ENCODE data around the gene UBE3C. TPM values are rescaled to one million over a fixed set of nuclear protein-coding genes. Genes with fewer than 3 reads are reported as not detected.
A peak's percentile ranks its signal among the peaks of the same experiment; 100 is the strongest.

UBE3C gene
- total and polyA plus RNA-seq, 2 of the 13 experiments (the other 11 are each of a cell fraction or from before 2014, with no cell fraction given): 27.0 to 48.2 TPM

DNA sequence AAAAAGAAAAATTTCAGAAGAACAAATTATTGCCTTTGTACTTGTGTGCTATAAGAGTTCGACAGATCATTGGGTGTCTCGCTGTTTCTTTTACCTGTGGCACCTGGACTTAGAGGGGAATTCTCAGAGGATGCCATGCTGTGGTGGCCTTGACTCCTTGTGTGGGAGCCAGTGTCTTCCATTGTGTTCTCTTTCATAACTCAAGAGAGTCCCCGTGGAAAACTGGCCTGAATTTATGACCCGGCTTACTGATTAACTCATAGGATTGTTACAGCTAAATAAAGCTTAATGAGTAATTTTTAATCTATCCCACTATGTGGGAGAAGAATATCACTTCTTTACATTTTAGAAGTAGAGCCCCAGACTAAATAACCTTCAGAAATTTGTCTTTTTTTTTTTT, 54.5 kb downstream of the UBE3C start:
- FAIRE-seq (no peak), ATAC-seq (0 out of 3 replicates have a peak, but pooled peaks have one; percentile 31), DNase-seq (ENCODE audit: low spot score) (peak; percentile 25)
- Histone ChIP-seq H2AFZ (ENCODE audit: low read length) (no peak overlapping the region), H3K9ac (ENCODE audit: insufficient read depth, low read depth, low read length) (no peak overlapping the region), H3K27ac (ENCODE audit: extremely low read length, insufficient read depth, low read length) (no peak overlapping the region), H3K27me3 (ENCODE audit: control insufficient read depth in 1 of 2, insufficient read depth in 2 of 2, low read length in 2 of 2) (no peaks in the 10 kb centered on the region), H3K4me1 (ENCODE audit: insufficient read depth, low read length) (peaks cover 15% of the 10 kb centered on the region), H3K9me3 (ENCODE audit: low read length) (no peaks in the 10 kb centered on the region), H3K4me3 (replicated peaks in 1 of 3; ENCODE audit: insufficient read depth in 1 of 3, low read depth in 2 of 3, low read length in 3 of 3) (no peak overlapping the region), H3K4me2 (ENCODE audit: low read depth, low read length) (no peak overlapping the region), H3K36me3 (replicated peaks in 1 of 2; ENCODE audit: control insufficient read depth in 1 of 2, insufficient read depth in 2 of 2, low read length in 2 of 2) (peaks cover 10 to 78% of the 10 kb centered on the region in 2 experiments), H3K79me2 (ENCODE audit: insufficient read depth, low read length) (no peaks in the 10 kb centered on the region), H4K20me1 (ENCODE audit: insufficient read depth, low read length) (no peaks in the 10 kb centered on the region)
- CTCF ChIA-PET (ENCODE audit: low intra/inter-chr PET ratio, low total read pairs): no interaction called here
- WGBS (ENCODE audit: low lambda C conversion rate): 68% methylated on average over 4 of the region's 4 CpGs
- POLR2A ChIA-PET: no interaction called here
- TF ChIP-seq SOX5 (CRISPR knock-in tag; IDR thresholded peaks at IDR 0.05; ENCODE audit: borderline replicate concordance) (peak; percentile 39; the same call in 1 of the 2 replicates), SOX13 (IDR thresholded peaks at IDR 0.05) (no peak), SOX13 (CRISPR knock-in tag; conservative IDR thresholded peaks at IDR 0.05 in 1 of 2, IDR thresholded peaks at IDR 0.05 in 1 of 2) (peak in 1 of 2 experiments; percentile 69; a peak in 2 of 4 replicates), SOX6 (IDR thresholded peaks at IDR 0.05) (no peak), SOX6 (CRISPR knock-in tag; IDR thresholded peaks at IDR 0.05) (peak; percentile 35; the same call in 1 of the 2 replicates), JDP2 (CRISPR knock-in tag; IDR thresholded peaks at IDR 0.05; ENCODE audit: borderline replicate concordance) (no peak)
- TF ChIP-seq, protein P1, sequence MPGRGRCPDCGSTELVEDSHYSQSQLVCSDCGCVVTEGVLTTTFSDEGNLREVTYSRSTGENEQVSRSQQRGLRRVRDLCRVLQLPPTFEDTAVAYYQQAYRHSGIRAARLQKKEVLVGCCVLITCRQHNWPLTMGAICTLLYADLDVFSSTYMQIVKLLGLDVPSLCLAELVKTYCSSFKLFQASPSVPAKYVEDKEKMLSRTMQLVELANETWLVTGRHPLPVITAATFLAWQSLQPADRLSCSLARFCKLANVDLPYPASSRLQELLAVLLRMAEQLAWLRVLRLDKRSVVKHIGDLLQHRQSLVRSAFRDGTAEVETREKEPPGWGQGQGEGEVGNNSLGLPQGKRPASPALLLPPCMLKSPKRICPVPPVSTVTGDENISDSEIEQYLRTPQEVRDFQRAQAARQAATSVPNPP (CRISPR knock-in tag; IDR thresholded peaks at IDR 0.05): no peak
- in situ Hi-C loops (cut with HindIII; ENCODE audit: extremely low pct_ligation_motif_present, low pct_unique_long_range_greater_than_20kb) (no loop called here), intact Hi-C loops (cut with micrococcal nuclease; ENCODE audit: unreplicated experiment) (no loop called here)
- BruUV-seq (replicated peaks): no TSS peak

DNA sequence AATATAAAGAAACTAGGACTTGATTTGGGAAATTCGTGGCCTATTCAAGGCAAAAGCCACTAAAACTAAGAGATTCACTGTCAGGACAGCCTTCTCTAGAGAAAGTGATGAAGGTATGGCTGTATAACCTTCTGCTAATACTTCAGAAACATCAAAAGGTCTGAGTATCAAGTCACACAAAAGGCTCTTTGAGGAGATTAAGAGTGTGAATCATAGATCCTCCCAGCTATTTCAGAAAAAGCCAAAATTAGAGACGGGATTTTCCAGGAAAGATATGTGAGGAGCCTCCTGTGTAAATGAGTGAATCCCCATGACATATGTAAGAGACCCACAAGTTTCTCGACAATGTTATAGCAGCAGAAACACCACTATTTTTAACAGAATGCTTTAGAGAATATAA, 56.2 kb downstream of the UBE3C start:
- Histone ChIP-seq H3K9me3 (ENCODE audit: low read length) (no peaks in the 10 kb centered on the region), H3K4me1 (ENCODE audit: insufficient read depth, low read length) (peaks cover 15% of the 10 kb centered on the region), H3K9ac (ENCODE audit: insufficient read depth, low read depth, low read length) (no peak overlapping the region), H3K79me2 (ENCODE audit: insufficient read depth, low read length) (no peaks in the 10 kb centered on the region), H3K27ac (ENCODE audit: extremely low read length, insufficient read depth, low read length) (no peak overlapping the region), H3K27me3 (ENCODE audit: control insufficient read depth in 1 of 2, insufficient read depth in 2 of 2, low read length in 2 of 2) (no peaks in the 10 kb centered on the region), H3K4me3 (replicated peaks in 1 of 3; ENCODE audit: insufficient read depth in 1 of 3, low read depth in 2 of 3, low read length in 3 of 3) (no peak overlapping the region), H2AFZ (ENCODE audit: low read length) (no peak overlapping the region), H3K36me3 (replicated peaks in 1 of 2; ENCODE audit: control insufficient read depth in 1 of 2, insufficient read depth in 2 of 2, low read length in 2 of 2) (peaks cover 7 to 70% of the 10 kb centered on the region in 2 experiments), H3K4me2 (ENCODE audit: low read depth, low read length) (no peak overlapping the region), H4K20me1 (ENCODE audit: insufficient read depth, low read length) (no peaks in the 10 kb centered on the region)
- ChIA-PET POLR2A (no interaction called here), CTCF (ENCODE audit: low intra/inter-chr PET ratio, low total read pairs) (no interaction called here)
- BruUV-seq (replicated peaks): no TSS peak
- TF ChIP-seq NFRKB (IDR thresholded peaks at IDR 0.05): no peak
- no peak for TF ChIP-seq NR3C1 (CRISPR knock-in tag; IDR thresholded peaks at IDR 0.05)
- no peak for TF ChIP-seq KMT2A (CRISPR knock-in tag; IDR thresholded peaks at IDR 0.05)
- TF ChIP-seq MTF2 (CRISPR knock-in tag; IDR thresholded peaks at IDR 0.05; ENCODE audit: borderline replicate concordance): no peak
- no peak for TF ChIP-seq ZNF558 (CRISPR knock-in tag; IDR thresholded peaks at IDR 0.05; ENCODE audit: borderline replicate concordance)
- TF ChIP-seq TAF1 (CRISPR knock-in tag; IDR thresholded peaks at IDR 0.05): no peak
- TF ChIP-seq, protein P2, sequence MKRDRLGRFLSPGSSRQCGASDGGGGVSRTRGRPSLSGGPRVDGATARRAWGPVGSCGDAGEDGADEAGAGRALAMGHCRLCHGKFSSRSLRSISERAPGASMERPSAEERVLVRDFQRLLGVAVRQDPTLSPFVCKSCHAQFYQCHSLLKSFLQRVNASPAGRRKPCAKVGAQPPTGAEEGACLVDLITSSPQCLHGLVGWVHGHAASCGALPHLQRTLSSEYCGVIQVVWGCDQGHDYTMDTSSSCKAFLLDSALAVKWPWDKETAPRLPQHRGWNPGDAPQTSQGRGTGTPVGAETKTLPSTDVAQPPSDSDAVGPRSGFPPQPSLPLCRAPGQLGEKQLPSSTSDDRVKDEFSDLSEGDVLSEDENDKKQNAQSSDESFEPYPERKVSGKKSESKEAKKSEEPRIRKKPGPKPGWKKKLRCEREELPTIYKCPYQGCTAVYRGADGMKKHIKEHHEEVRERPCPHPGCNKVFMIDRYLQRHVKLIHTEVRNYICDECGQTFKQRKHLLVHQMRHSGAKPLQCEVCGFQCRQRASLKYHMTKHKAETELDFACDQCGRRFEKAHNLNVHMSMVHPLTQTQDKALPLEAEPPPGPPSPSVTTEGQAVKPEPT (CRISPR knock-in tag; IDR thresholded peaks at IDR 0.05; ENCODE audit: low read depth): no peak
- TF ChIP-seq RAD21 (CRISPR knock-in tag; IDR thresholded peaks at IDR 0.05): no peak
- no peak for TF ChIP-seq JUN (CRISPR knock-in tag; IDR thresholded peaks at IDR 0.05)
- DNase-seq (ENCODE audit: low spot score) (no peak), FAIRE-seq (no peak), ATAC-seq (no peak)
- in situ Hi-C loops (cut with HindIII; ENCODE audit: extremely low pct_ligation_motif_present, low pct_unique_long_range_greater_than_20kb): no loop called here
- intact Hi-C loops (cut with micrococcal nuclease; ENCODE audit: unreplicated experiment): no loop called here
- WGBS (ENCODE audit: low lambda C conversion rate): 94% methylated on average over 3 of the region's 3 CpGs

Data from HepG2 (cell line).